ENCODE data around the gene PTGER1.
"Not testable (repeated sequence)": the region's sequence is repeated elsewhere in the genome, so short reads cannot be mapped to it uniquely, and the experiment has no call there.

The PTGER1 gene

GRCh38 chr19:14473073-14473977 lies 1.8 kb downstream of the PTGER1 start:
- no peaks in the 10 kb centered on the region for H3K79me2 ChIP-seq (ENCODE audit: control insufficient read depth, insufficient read depth, low read length, unreplicated experiment)
- no peak overlapping the region for H3K4me3 ChIP-seq (ENCODE audit: low read depth, low read length)
- no peaks in the 10 kb centered on the region for H3K36me3 ChIP-seq (ENCODE audit: insufficient read depth, low read length)
- no peak overlapping the region for H2AFZ ChIP-seq (ENCODE audit: low read length, unreplicated experiment)
- peaks cover 16% of the 10 kb centered on the region for H3K4me1 ChIP-seq (ENCODE audit: control insufficient read depth, insufficient read depth, low read length, unreplicated experiment)
- H3K27ac ChIP-seq (ENCODE audit: low read depth, low read length) = no peak overlapping the region
- H3K27me3 ChIP-seq (ENCODE audit: insufficient read depth, low read length) = no peaks in the 10 kb centered on the region

GRCh38 chr19:14472202-14472938 lies 2.8 kb downstream of the PTGER1 start:
- Histone ChIP-seq H3K4me1 (ENCODE audit: control insufficient read depth, insufficient read depth, low read length, unreplicated experiment) (peaks cover 16% of the 10 kb centered on the region), H3K4me3 (ENCODE audit: low read depth, low read length) (no peak overlapping the region), H3K79me2 (ENCODE audit: control insufficient read depth, insufficient read depth, low read length, unreplicated experiment) (no peaks in the 10 kb centered on the region), H3K27me3 (ENCODE audit: insufficient read depth, low read length) (no peaks in the 10 kb centered on the region), H3K27ac (ENCODE audit: low read depth, low read length) (no peak overlapping the region), H2AFZ (ENCODE audit: low read length, unreplicated experiment) (no peak overlapping the region), H3K36me3 (ENCODE audit: insufficient read depth, low read length) (no peaks in the 10 kb centered on the region)

- no peak overlapping the region for H3K27ac ChIP-seq (ENCODE audit: low read depth, low read length)
- H3K27me3 ChIP-seq (ENCODE audit: insufficient read depth, low read length) = no peaks in the 10 kb centered on the region
- H3K4me3 ChIP-seq (ENCODE audit: low read depth, low read length) = no peak overlapping the region
- H2AFZ ChIP-seq (ENCODE audit: low read length, unreplicated experiment) = no peak overlapping the region
- H3K36me3 ChIP-seq (ENCODE audit: insufficient read depth, low read length) = no peaks in the 10 kb centered on the region
- no peaks in the 10 kb centered on the region for H3K79me2 ChIP-seq (ENCODE audit: control insufficient read depth, insufficient read depth, low read length, unreplicated experiment)
- H3K4me1 ChIP-seq (ENCODE audit: control insufficient read depth, insufficient read depth, low read length, unreplicated experiment) = peaks cover 13% of the 10 kb centered on the region
These were observed 3.5 kb downstream of the PTGER1 start for GRCh38 chr19:14471436-14472187.

- Histone ChIP-seq H3K36me3 (ENCODE audit: insufficient read depth, low read length) (no peaks in the 10 kb centered on the region), H3K27ac (ENCODE audit: low read depth, low read length) (no peak overlapping the region), H3K79me2 (ENCODE audit: control insufficient read depth, insufficient read depth, low read length, unreplicated experiment) (no peaks in the 10 kb centered on the region), H2AFZ (ENCODE audit: low read length, unreplicated experiment) (no peak overlapping the region), H3K4me1 (ENCODE audit: control insufficient read depth, insufficient read depth, low read length, unreplicated experiment) (no peaks in the 10 kb centered on the region), H3K27me3 (ENCODE audit: insufficient read depth, low read length) (no peaks in the 10 kb centered on the region), H3K4me3 (ENCODE audit: low read depth, low read length) (no peak overlapping the region)
These were observed 4.9 kb downstream of the PTGER1 start for GRCh38 chr19:14470031-14470876.

GRCh38 chr19:14467816-14468215 lies 7.3 kb downstream of the PTGER1 start:
- Histone ChIP-seq H3K27ac (ENCODE audit: low read depth, low read length) (no peak overlapping the region), H3K4me1 (ENCODE audit: control insufficient read depth, insufficient read depth, low read length, unreplicated experiment) (no peaks in the 10 kb centered on the region), H3K36me3 (ENCODE audit: insufficient read depth, low read length) (no peaks in the 10 kb centered on the region), H2AFZ (ENCODE audit: low read length, unreplicated experiment) (no peak overlapping the region), H3K4me3 (ENCODE audit: low read depth, low read length) (no peak overlapping the region), H3K27me3 (ENCODE audit: insufficient read depth, low read length) (no peaks in the 10 kb centered on the region), H3K79me2 (ENCODE audit: control insufficient read depth, insufficient read depth, low read length, unreplicated experiment) (no peaks in the 10 kb centered on the region)

- no peaks in the 10 kb centered on the region for H3K36me3 ChIP-seq (ENCODE audit: insufficient read depth, low read length)
- H3K4me3 ChIP-seq (ENCODE audit: low read depth, low read length) = no peak overlapping the region
- H3K27me3 ChIP-seq (ENCODE audit: insufficient read depth, low read length) = no peaks in the 10 kb centered on the region
- H3K79me2 ChIP-seq (ENCODE audit: control insufficient read depth, insufficient read depth, low read length, unreplicated experiment) = no peaks in the 10 kb centered on the region
- no peak overlapping the region for H3K27ac ChIP-seq (ENCODE audit: low read depth, low read length)
- H2AFZ ChIP-seq (ENCODE audit: low read length, unreplicated experiment) = no peak overlapping the region
- H3K4me1 ChIP-seq (ENCODE audit: control insufficient read depth, insufficient read depth, low read length, unreplicated experiment) = no peaks in the 10 kb centered on the region
These were observed 7.8 kb downstream of the PTGER1 start for GRCh38 chr19:14467391-14467790.

- no peaks in the 10 kb centered on the region for H3K27me3 ChIP-seq (ENCODE audit: insufficient read depth, low read length)
- no peak overlapping the region for H2AFZ ChIP-seq (ENCODE audit: low read length, unreplicated experiment)
- H3K27ac ChIP-seq (ENCODE audit: low read depth, low read length) = no peak overlapping the region
- H3K36me3 ChIP-seq (ENCODE audit: insufficient read depth, low read length) = no peaks in the 10 kb centered on the region
- no peak overlapping the region for H3K4me3 ChIP-seq (ENCODE audit: low read depth, low read length)
- no peaks in the 10 kb centered on the region for H3K4me1 ChIP-seq (ENCODE audit: control insufficient read depth, insufficient read depth, low read length, unreplicated experiment)
- no peaks in the 10 kb centered on the region for H3K79me2 ChIP-seq (ENCODE audit: control insufficient read depth, insufficient read depth, low read length, unreplicated experiment)
These were observed 11.4 kb downstream of the PTGER1 start for GRCh38 chr19:14463747-14464146.

GRCh38 chr19:14462401-14462800 lies 12.8 kb downstream of the PTGER1 start:
- not testable (repeated sequence) for H3K36me3 ChIP-seq (ENCODE audit: insufficient read depth, low read length)

GRCh38 chr19:14460935-14461334 lies 14.2 kb downstream of the PTGER1 start:
- no peak overlapping the region for H2AFZ ChIP-seq (ENCODE audit: low read length, unreplicated experiment)
- H3K27ac ChIP-seq (ENCODE audit: low read depth, low read length) = no peak overlapping the region
- H3K79me2 ChIP-seq (ENCODE audit: control insufficient read depth, insufficient read depth, low read length, unreplicated experiment) = no peaks in the 10 kb centered on the region
- H3K27me3 ChIP-seq (ENCODE audit: insufficient read depth, low read length) = no peaks in the 10 kb centered on the region
- H3K4me1 ChIP-seq (ENCODE audit: control insufficient read depth, insufficient read depth, low read length, unreplicated experiment) = no peaks in the 10 kb centered on the region
- H3K4me3 ChIP-seq (ENCODE audit: low read depth, low read length) = no peak overlapping the region
- no peaks in the 10 kb centered on the region for H3K36me3 ChIP-seq (ENCODE audit: insufficient read depth, low read length)

More at GRCh38 chr19:14462401-14462800, 12.8 kb downstream of the PTGER1 start:
- H3K27me3 ChIP-seq (ENCODE audit: insufficient read depth, low read length); H3K4me3 ChIP-seq (ENCODE audit: low read depth, low read length); H3K4me1 ChIP-seq (ENCODE audit: control insufficient read depth, insufficient read depth, low read length, unreplicated experiment); H3K79me2 ChIP-seq (ENCODE audit: control insufficient read depth, insufficient read depth, low read length, unreplicated experiment); H3K27ac ChIP-seq (ENCODE audit: low read depth, low read length); H2AFZ ChIP-seq (ENCODE audit: low read length, unreplicated experiment): not testable (repeated sequence)

- Histone ChIP-seq H3K36me3 (ENCODE audit: insufficient read depth, low read length) (no peaks in the 10 kb centered on the region), H3K4me3 (ENCODE audit: low read depth, low read length) (no peak overlapping the region), H3K79me2 (ENCODE audit: control insufficient read depth, insufficient read depth, low read length, unreplicated experiment) (no peaks in the 10 kb centered on the region)
These were observed 15.5 kb downstream of the PTGER1 start for GRCh38 chr19:14459703-14460102.

More at GRCh38 chr19:14459703-14460102, 15.5 kb downstream of the PTGER1 start:
- Histone ChIP-seq H2AFZ (ENCODE audit: low read length, unreplicated experiment) (no peak overlapping the region), H3K27me3 (ENCODE audit: insufficient read depth, low read length) (no peaks in the 10 kb centered on the region), H3K27ac (ENCODE audit: low read depth, low read length) (no peak overlapping the region), H3K4me1 (ENCODE audit: control insufficient read depth, insufficient read depth, low read length, unreplicated experiment) (no peaks in the 10 kb centered on the region)

Measured in ACC112 (cell line).